Measurements from ENCODE around the gene VAMP5.

VAMP5 gene

GRCh38 chr2:85577386-85578242 lies 6.6 kb upstream of the VAMP5 start, which contains the start of gene VAMP8:
VAMP8 (plus strand) TSS chr2:85577586; CDS start chr2:85577647, 61 bp downstream.
- DNase-seq (ENCODE audit: low read depth) = no peak
- no peak for TF ChIP-seq CTCF (IDR thresholded peaks at IDR 0.05; ENCODE audit: control insufficient read depth, insufficient read depth, low read depth, low read length, missing control alignments)
- H3K4me3 ChIP-seq (ENCODE audit: control insufficient read depth, low read depth, low read length) = no peak within 1 kb of the TSS

GRCh38 chr2:85578243-85579180 lies 5.7 kb upstream of the VAMP5 start:
- TF ChIP-seq CTCF (IDR thresholded peaks at IDR 0.05; ENCODE audit: control insufficient read depth, insufficient read depth, low read depth, low read length, missing control alignments) = no peak
- no peak overlapping the region for H3K4me3 ChIP-seq (ENCODE audit: control insufficient read depth, low read depth, low read length)
- DNase-seq (ENCODE audit: low read depth) = no peak

- H3K4me3 ChIP-seq (ENCODE audit: control insufficient read depth, low read depth, low read length) = no peak overlapping the region
- no peak for TF ChIP-seq CTCF (IDR thresholded peaks at IDR 0.05; ENCODE audit: control insufficient read depth, insufficient read depth, low read depth, low read length, missing control alignments)
- DNase-seq (ENCODE audit: low read depth) = no peak
These were observed 4.8 kb upstream of the VAMP5 start for GRCh38 chr2:85579266-85579935.

- TF ChIP-seq CTCF (IDR thresholded peaks at IDR 0.05; ENCODE audit: control insufficient read depth, insufficient read depth, low read depth, low read length, missing control alignments) = no peak
- no peak for DNase-seq (ENCODE audit: low read depth)
- H3K4me3 ChIP-seq (ENCODE audit: control insufficient read depth, low read depth, low read length) = no peak overlapping the region
These were observed 4.0 kb upstream of the VAMP5 start for GRCh38 chr2:85580206-85580605.

GRCh38 chr2:85582492-85582891 lies 1.7 kb upstream of the VAMP5 start:
- TF ChIP-seq CTCF (IDR thresholded peaks at IDR 0.05; ENCODE audit: control insufficient read depth, insufficient read depth, low read depth, low read length, missing control alignments) = no peak
- DNase-seq (ENCODE audit: low read depth) = no peak
- no peak overlapping the region for H3K4me3 ChIP-seq (ENCODE audit: control insufficient read depth, low read depth, low read length)

Data from AG09309 (cell line).